K562 (cell line): Measurements from ENCODE around the gene CCNY. TPM values are rescaled to one million over a fixed set of nuclear protein-coding genes. Genes with fewer than 3 reads are reported as not detected.

ENCODE experiments used
- ATAC-seq: fragments of 200-7000 bp; cut with Tn5 transposase; 3 replicates; pipeline ENCODE4 v1.9.1; 2020; ENCODE audit warnings: moderate library complexity
- BruUV-seq: library from RNA; stranded (reverse); fragments of 400-500 nt; replicated peaks from 2 replicates; lab custom pipeline; 2021; lab: Mats Ljungman, UMichigan
- CTCF ChIA-PET: fragments of 300-600 bp; formaldehyde crosslinking; extraction: SDS; loops from one replicate; lab custom pipeline; 2021; ENCODE audit warnings: low intra/inter-chr PET ratio; lab: Yijun Ruan, JAX
- POLR2A ChIA-PET: fragments of 300-600, 350-650 bp; sonication (Branson Sonifier 250); formaldehyde crosslinking; extraction: SDS; loops from one replicate; lab custom pipeline; 2021; ENCODE audit warnings: antibody characterized with exemption, inconsistent platforms; lab: Yijun Ruan, JAX
- DNase-seq, 4 experiments: peaks; one replicate each; pipeline versions ENCODE4 v3.0.0 to v3.0.0-alpha.2; 2011 to 2018; ENCODE audit warnings: low spot score in 3 of 4, mixed read lengths in 3 of 4; ENCODE audit errors: extremely low read depth in 1 of 4
- FAIRE-seq: peaks from 2 replicates; lab custom pipeline; 2011; peaks lifted over from hg19 to GRCh38; lab: Jason Lieb, UNC
- H2AFZ ChIP-seq: 2 replicates; pipeline ENCODE4 v1.6.0; 2011; ENCODE audit warnings: low read depth, low read length, control low read depth, inconsistent platforms
- H3K27ac ChIP-seq: fragments of 200-600 bp; 3 replicates; pipeline ENCODE4 v1.8.0; 2011; ENCODE audit warnings: low read depth, mild to moderate bottlenecking, control low read depth, inconsistent platforms, low read length, moderate library complexity, mixed read lengths; ENCODE audit errors: extremely low read depth
- H3K27me3 ChIP-seq, 2 experiments: fragments of 300-600 bp in 1 of 2; 2 replicates in 1 of 2; 3 replicates in 1 of 2; pipeline versions ENCODE4 v1.6.0 to v1.8.0; 2011; ENCODE audit warnings: inconsistent platforms in 2 of 2, low read length in 2 of 2, mild to moderate bottlenecking in 1 of 2, mixed read lengths in 1 of 2, moderate library complexity in 1 of 2; ENCODE audit not compliant: control insufficient read depth in 2 of 2, insufficient read depth in 2 of 2
- H3K36me3 ChIP-seq: fragments of 300-600 bp; 3 replicates; pipeline ENCODE4 v1.8.0; 2011; ENCODE audit warnings: mild to moderate bottlenecking, low read length, inconsistent platforms; ENCODE audit not compliant: control insufficient read depth, insufficient read depth
- H3K4me1 ChIP-seq, 2 experiments: fragments of 200-600 bp in 1 of 2; replicated peaks in 1 of 2; 2 replicates in 1 of 2; 3 replicates in 1 of 2; pipeline versions ENCODE4 v1.5.1 to v1.8.0; 2011; ENCODE audit warnings: inconsistent platforms in 2 of 2, low read length in 2 of 2, mild to moderate bottlenecking in 1 of 2, mixed read lengths in 1 of 2, moderate library complexity in 1 of 2; ENCODE audit not compliant: control insufficient read depth in 2 of 2, insufficient read depth in 2 of 2
- H3K4me2 ChIP-seq: 2 replicates; pipeline ENCODE4 v1.6.1; 2011; ENCODE audit warnings: low read length, control low read depth, inconsistent platforms, mixed read lengths; ENCODE audit not compliant: insufficient read depth
- H3K4me3 ChIP-seq: fragments of 200-600 bp; sonication (generic), shearing (Covaris generic); 2 replicates; pipeline ENCODE4 v1.5.1; 2016; ENCODE audit warnings: control low read depth, inconsistent platforms
- H3K79me2 ChIP-seq: fragments of 200-600 bp; 3 replicates; pipeline ENCODE4 v1.8.0; 2011; ENCODE audit warnings: low read length, inconsistent platforms; ENCODE audit not compliant: control insufficient read depth, insufficient read depth
- H3K9ac ChIP-seq, 2 experiments: 2 replicates each; pipeline versions ENCODE4 v1.6.0 to v1.6.1; 2011; ENCODE audit warnings: low read depth in 2 of 2, low read length in 2 of 2, control low read depth in 1 of 2, inconsistent platforms in 1 of 2, mild to moderate bottlenecking in 1 of 2, mixed read lengths in 1 of 2; ENCODE audit not compliant: insufficient read depth in 1 of 2
- H3K9me1 ChIP-seq: one replicate; pipeline ENCODE4 v1.6.0; 2011; ENCODE audit warnings: inconsistent platforms, mild to moderate bottlenecking, low read length, moderate library complexity; ENCODE audit not compliant: control insufficient read depth, insufficient read depth
- H3K9me3 ChIP-seq: replicated peaks from 2 replicates; pipeline ENCODE4 v1.5.1; 2011; ENCODE audit warnings: low read depth, low read length, inconsistent platforms; ENCODE audit not compliant: control insufficient read depth, insufficient read depth
- H4K20me1 ChIP-seq: replicated peaks from 2 replicates; pipeline ENCODE4 v1.6.1; 2011; ENCODE audit warnings: low read length, inconsistent platforms, mixed read lengths; ENCODE audit not compliant: control insufficient read depth, insufficient read depth
- CTCF ChIP-seq, 3 experiments: IDR thresholded peaks in 2 of 3; conservative IDR thresholded peaks in 1 of 3; 2 replicates each; pipeline ENCODE4 v1.5.1; 2011 to 2012; ENCODE audit warnings: low read length in 3 of 3, mild to moderate bottlenecking in 3 of 3, control low read depth in 2 of 3, improper control_type of control experiment in 1 of 3, inconsistent platforms in 1 of 3, low read depth in 1 of 3, mixed read lengths in 1 of 3, moderate library complexity in 1 of 3; ENCODE audit not compliant: insufficient read depth in 2 of 3
- DNMT1 ChIP-seq: fragments of 450-650 bp; IDR thresholded peaks from 2 replicates; pipeline ENCODE4 v1.6.1; 2016; ENCODE audit warnings: antibody characterized with exemption, mild to moderate bottlenecking
- EGR1 ChIP-seq: fragments of 450-650 bp; conservative IDR thresholded peaks from 2 replicates; pipeline ENCODE4 v1.6.1; 2017; ENCODE audit warnings: mild to moderate bottlenecking
- FOXK2 ChIP-seq, 2 experiments: fragments of 450-650 bp; IDR thresholded peaks in 1 of 2; conservative IDR thresholded peaks in 1 of 2; 2 replicates each; pipeline ENCODE4 v1.6.1; 2016; ENCODE audit warnings: low read depth in 2 of 2, mild to moderate bottlenecking in 1 of 2
- RAD21 ChIP-seq, 2 experiments: fragments of 250-450 bp in 1 of 2; fragments of 450-650 bp in 1 of 2; sonication (Bioruptor Pico) in 1 of 2; formaldehyde crosslinking in 1 of 2; IDR thresholded peaks in 1 of 2; conservative IDR thresholded peaks in 1 of 2; 2 replicates each; pipeline versions ENCODE4 v1.4.0 to v1.8.0; 2020 to 2022; ENCODE audit warnings: mild to moderate bottlenecking in 2 of 2, moderate library complexity in 1 of 2
- WGBS: fragments of 100-300 bp; shearing (Covaris generic); methylation state at CpG from one replicate; pipeline ENCODE4 v1.1.6; 2016; ENCODE audit warnings: low coverage, mixed read lengths; ENCODE audit not compliant: insufficient coverage; ENCODE audit errors: missing lambda C conversion rate; 5-methylcytosine and 5-hydroxymethylcytosine counted together
- in situ Hi-C: fragments of 300-500 bp; cut with MboI; formaldehyde crosslinking; loops from 4 replicates; pipeline ENCODE4 v1.15.0; 2018; ENCODE audit warnings: inconsistent platforms, mixed read lengths
- intact Hi-C: fragments of 100-400 bp; cut with micrococcal nuclease; formaldehyde crosslinking; loops from 2 replicates; pipeline ENCODE4 v1.14.2; 2022
- polyA plus RNA-seq, 8 experiments: library from polyadenylated mRNA; depleted of rRNA in 4 of 8; stranded (reverse) in 5 of 8; unstranded in 3 of 8; fragments of >200 nt; fragmentation: Nextera tagmentation in 2 of 8; fragmentation: Illumina TruSeq in 1 of 8; extraction: Ambion mirVana in 2 of 8; extraction: Trizol in 1 of 8; gene quantifications; 2 replicates each; pipeline versions ENCODE4 v1.2.1 to v1.2.3, GENCODE V29; 2011 to 2014; ENCODE audit warnings: inconsistent platforms in 1 of 8, missing spikeins in 1 of 8
- total RNA-seq, 7 experiments: library from RNA; depleted of rRNA in 6 of 7; stranded (reverse); fragments of >200 nt in 6 of 7; fragmentation: Illumina TruSeq in 2 of 7; extraction: Trizol in 2 of 7; gene quantifications; 2 replicates each; pipeline versions ENCODE4 v1.2.1 to v1.2.3, GENCODE V29; 2011 to 2021; ENCODE audit warnings: low replicate concordance in 1 of 7

CCNY gene
- total and polyA plus RNA-seq, 9 of the 15 experiments (the other 6 are each of a cell fraction or from before 2014, with no cell fraction given): 8.4 to 109 (median 38.6) TPM

DNA sequence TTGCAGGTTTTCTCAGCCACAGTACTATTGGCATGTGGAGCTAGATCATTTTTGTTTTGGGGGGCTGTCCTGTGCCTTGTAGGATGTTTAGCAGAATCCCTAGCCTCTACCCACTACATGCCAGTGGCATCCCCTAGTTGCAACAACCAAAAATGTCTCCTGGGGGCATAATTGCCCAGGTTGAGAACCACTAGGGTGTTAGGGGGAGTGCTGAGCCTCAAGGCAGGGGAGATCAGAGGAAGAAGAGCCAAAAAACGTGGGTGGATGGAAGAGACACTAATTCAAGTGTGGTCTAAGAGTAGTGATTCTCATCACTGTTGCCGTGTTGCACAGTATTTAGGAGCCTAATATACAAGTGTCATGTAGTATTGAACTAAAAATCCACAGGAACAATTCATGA is 31.7 kb upstream of the CCNY start:
- no peak; the same call in 2 of the 3 replicates for ATAC-seq
- ChIA-PET CTCF (no interaction called here), POLR2A (interaction anchor here (1.0 kb wide), 1 partner anchor 26 kb away, joined by 3 read pairs; no protein-coding TSS in a partner anchor)
- in situ Hi-C loops (no loop called here), intact Hi-C loops (no loop called here)
- H3K36me3 ChIP-seq: no peaks in the 10 kb centered on the region
- H3K9me3 ChIP-seq: no peaks in the 10 kb centered on the region
- TF ChIP-seq FOXK2 (conservative IDR thresholded peaks at IDR 0.05 in 1 of 2, IDR thresholded peaks at IDR 0.05 in 1 of 2; ENCODE audit: low read depth in 2 of 2) (no peak), RAD21 (CRISPR knock-in tag; conservative IDR thresholded peaks at IDR 0.05 in 1 of 2, IDR thresholded peaks at IDR 0.05 in 1 of 2) (peak in 1 of 2 experiments; percentile 25; a peak in 1 of 4 replicates), EGR1 (peak; percentile 56), CTCF (IDR thresholded peaks at IDR 0.05 in 2 of 3, conservative IDR thresholded peaks at IDR 0.05 in 1 of 3; ENCODE audit: insufficient read depth in 2 of 3, low read depth in 1 of 3, low read length in 3 of 3) (0 out of 6 replicates have a peak, but pooled peaks of 1 of the 3 experiments have one; percentile 17), DNMT1 (no peak)
- H4K20me1 ChIP-seq: no peaks in the 10 kb centered on the region
- H3K27ac ChIP-seq: no peak overlapping the region
- H3K9me1 ChIP-seq: no peaks in the 10 kb centered on the region
- WGBS: 3% methylated on average over 2 of the region's 2 CpGs
- peaks cover 10 to 19% of the 10 kb centered on the region in 2 experiments for H3K27me3 ChIP-seq
- FAIRE-seq: no peak
- no peak overlapping the region for H3K4me2 ChIP-seq
- H3K4me1 ChIP-seq: peaks cover 0 to 4% of the 10 kb centered on the region in 2 experiments; a peak in 2 of 5 replicates
- no peak overlapping the region for H3K9ac ChIP-seq
- H3K79me2 ChIP-seq: no peaks in the 10 kb centered on the region
- H2AFZ ChIP-seq: no peak overlapping the region
- no TSS peak for BruUV-seq
- H3K4me3 ChIP-seq: no peak overlapping the region
- peak in 1 of 4 experiments; percentile 7 for DNase-seq
